ENCODE results near the gene MED13. TPM values are rescaled to one million over a fixed set of nuclear protein-coding genes. Genes with fewer than 3 reads are reported as not detected.

Gene MED13
- total and polyA plus RNA-seq, 2 donors, result 12.0 to 32.0 TPM

DNA sequence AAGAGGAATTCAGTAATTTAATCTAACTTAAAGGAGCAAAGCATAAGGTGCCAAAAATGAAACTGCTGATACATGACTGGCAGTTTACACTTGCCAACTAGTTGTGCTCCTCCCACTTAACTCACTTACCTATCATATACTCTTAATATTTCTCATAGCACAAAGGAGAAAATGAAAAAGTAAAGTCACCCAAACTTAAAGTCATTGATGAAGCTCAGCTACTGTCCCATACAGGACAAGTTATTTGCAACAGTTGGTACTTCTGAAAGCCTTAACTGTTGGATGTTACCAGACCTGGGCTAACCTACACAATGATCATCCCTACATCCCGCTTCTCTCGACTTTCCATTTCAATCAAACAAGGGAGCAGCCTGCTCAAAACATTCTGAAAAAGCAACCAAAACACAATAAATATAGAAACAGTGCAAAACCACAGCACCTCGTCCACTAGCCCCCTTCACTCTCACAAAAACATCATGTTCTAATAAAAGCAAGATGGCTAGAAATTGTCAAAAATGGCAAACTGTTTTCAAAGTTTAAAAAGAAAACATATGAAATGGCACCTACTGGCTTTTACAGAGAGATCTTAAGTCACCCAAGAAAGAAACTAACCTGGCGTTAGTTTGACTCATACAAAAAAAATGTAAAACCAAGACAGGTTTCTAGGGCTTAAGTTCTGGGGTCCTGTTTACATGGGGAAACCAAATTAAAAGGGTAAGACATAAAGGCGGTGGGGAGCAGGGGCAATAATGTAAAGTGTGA is 868 bp downstream of the MED13 start:
- Histone ChIP-seq H3K27ac (ENCODE audit: low read depth in 1 of 2, low read length in 1 of 2) (peak overlapping the region; percentile 90 to 91), H3K4me1 (ENCODE audit: control insufficient read depth in 2 of 2, insufficient read depth in 2 of 2, low read length in 2 of 2) (peaks cover 6 to 9% of the 10 kb centered on the region in 2 donors), H3K27me3 (ENCODE audit: control insufficient read depth in 2 of 2, insufficient read depth in 1 of 2, low read length in 1 of 2) (no peaks in the 10 kb centered on the region), H3K36me3 (ENCODE audit: control insufficient read depth in 2 of 2, insufficient read depth in 2 of 2, low read length in 1 of 2) (peaks cover 0 to 23% of the 10 kb centered on the region in 2 donors), H3K9me3 (ENCODE audit: control insufficient read depth in 2 of 2, insufficient read depth in 1 of 2, low read length in 1 of 2) (no peaks in the 10 kb centered on the region), H3K4me3 (ENCODE audit: low read length in 2 of 2) (peak overlapping the region; percentile 77 to 98)
- 3% methylated on average over 5 of the region's 5 CpGs for WGBS
- DNase-seq (ENCODE audit: low read depth in 6 of 9, low spot score in 9 of 9), result peak in 4 of 9 donors; percentile 34 to 71 (median 48)

DNA sequence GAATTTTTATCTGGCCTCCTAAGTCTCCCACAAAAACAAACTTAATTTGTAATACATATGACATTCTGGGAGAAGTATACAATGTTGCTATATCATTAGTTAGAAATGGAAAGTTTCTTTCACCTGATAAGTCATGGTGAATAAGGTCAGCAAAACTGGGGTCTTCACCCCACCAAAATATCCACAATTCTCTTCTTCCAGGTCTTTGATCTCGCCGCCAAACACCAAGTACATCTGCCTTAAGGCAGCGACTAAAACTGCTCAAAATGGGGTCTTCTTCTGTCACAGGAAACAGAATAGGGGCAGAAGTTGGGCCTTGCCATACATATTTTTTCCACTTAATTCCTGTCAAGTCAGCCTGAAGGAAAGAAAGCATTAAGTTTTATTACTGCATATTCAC is 2.1 kb downstream of the MED13 start:
- WGBS, result 23% methylated on average over 3 of the region's 3 CpGs
- DNase-seq (ENCODE audit: low read depth in 6 of 9, low spot score in 9 of 9), result peak in 4 of 9 donors; percentile 43 to 72 (median 52)
- no peaks in the 10 kb centered on the region for H3K9me3 ChIP-seq (ENCODE audit: control insufficient read depth in 2 of 2, insufficient read depth in 1 of 2, low read length in 1 of 2)
- H3K27ac ChIP-seq (ENCODE audit: low read depth in 1 of 2, low read length in 1 of 2), result peak overlapping the region in 1 of 2 donors; percentile 90
- peaks cover 6 to 9% of the 10 kb centered on the region in 2 donors for H3K4me1 ChIP-seq (ENCODE audit: control insufficient read depth in 2 of 2, insufficient read depth in 2 of 2, low read length in 2 of 2)
- H3K27me3 ChIP-seq (ENCODE audit: control insufficient read depth in 2 of 2, insufficient read depth in 1 of 2, low read length in 1 of 2), result no peaks in the 10 kb centered on the region
- peaks cover 0 to 29% of the 10 kb centered on the region in 2 donors for H3K36me3 ChIP-seq (ENCODE audit: control insufficient read depth in 2 of 2, insufficient read depth in 2 of 2, low read length in 1 of 2)
- H3K4me3 ChIP-seq (ENCODE audit: low read length in 2 of 2), result peak overlapping the region; percentile 47 to 77

GRCh38 chr17:62062302-62062701 is 2.8 kb downstream of the MED13 start:
- Histone ChIP-seq H3K27me3 (ENCODE audit: control insufficient read depth in 2 of 2, insufficient read depth in 1 of 2, low read length in 1 of 2) (no peaks in the 10 kb centered on the region), H3K27ac (ENCODE audit: low read depth in 1 of 2, low read length in 1 of 2) (peak overlapping the region in 1 of 2 donors; percentile 90), H3K4me1 (ENCODE audit: control insufficient read depth in 2 of 2, insufficient read depth in 2 of 2, low read length in 2 of 2) (peaks cover 6 to 9% of the 10 kb centered on the region in 2 donors), H3K4me3 (ENCODE audit: low read length in 2 of 2) (peak overlapping the region; percentile 47 to 77), H3K36me3 (ENCODE audit: control insufficient read depth in 2 of 2, insufficient read depth in 2 of 2, low read length in 1 of 2) (peaks cover 0 to 33% of the 10 kb centered on the region in 2 donors), H3K9me3 (ENCODE audit: control insufficient read depth in 2 of 2, insufficient read depth in 1 of 2, low read length in 1 of 2) (no peaks in the 10 kb centered on the region)
- WGBS, result 59% methylated on average over 1 of the region's 1 CpG
- DNase-seq (ENCODE audit: low read depth in 6 of 9, low spot score in 9 of 9), result no peak

GRCh38 chr17:62059414-62059813 is 5.7 kb downstream of the MED13 start:
- Histone ChIP-seq H3K27me3 (ENCODE audit: control insufficient read depth in 2 of 2, insufficient read depth in 1 of 2, low read length in 1 of 2) (no peaks in the 10 kb centered on the region), H3K4me1 (ENCODE audit: control insufficient read depth in 2 of 2, insufficient read depth in 2 of 2, low read length in 2 of 2) (peaks cover 4 to 6% of the 10 kb centered on the region in 2 donors), H3K36me3 (ENCODE audit: control insufficient read depth in 2 of 2, insufficient read depth in 2 of 2, low read length in 1 of 2) (peaks cover 5 to 52% of the 10 kb centered on the region in 2 donors), H3K27ac (ENCODE audit: low read depth in 1 of 2, low read length in 1 of 2) (no peak overlapping the region), H3K4me3 (ENCODE audit: low read length in 2 of 2) (no peak overlapping the region), H3K9me3 (ENCODE audit: control insufficient read depth in 2 of 2, insufficient read depth in 1 of 2, low read length in 1 of 2) (no peaks in the 10 kb centered on the region)
- DNase-seq (ENCODE audit: low read depth in 6 of 9, low spot score in 9 of 9), result no peak
- over 99% methylated on average over 3 of the region's 3 CpGs for WGBS

- 95% methylated on average over 4 of the region's 4 CpGs for WGBS
- Histone ChIP-seq H3K27me3 (ENCODE audit: control insufficient read depth in 2 of 2, insufficient read depth in 1 of 2, low read length in 1 of 2) (no peaks in the 10 kb centered on the region), H3K27ac (ENCODE audit: low read depth in 1 of 2, low read length in 1 of 2) (no peak overlapping the region), H3K9me3 (ENCODE audit: control insufficient read depth in 2 of 2, insufficient read depth in 1 of 2, low read length in 1 of 2) (no peaks in the 10 kb centered on the region), H3K36me3 (ENCODE audit: control insufficient read depth in 2 of 2, insufficient read depth in 2 of 2, low read length in 1 of 2) (peaks cover 5 to 58% of the 10 kb centered on the region in 2 donors), H3K4me3 (ENCODE audit: low read length in 2 of 2) (no peak overlapping the region), H3K4me1 (ENCODE audit: control insufficient read depth in 2 of 2, insufficient read depth in 2 of 2, low read length in 2 of 2) (peaks cover 4 to 6% of the 10 kb centered on the region in 2 donors)
- DNase-seq (ENCODE audit: low read depth in 6 of 9, low spot score in 9 of 9), result no peak
These were observed 6.5 kb downstream of the MED13 start for GRCh38 chr17:62058611-62059010.

DNA sequence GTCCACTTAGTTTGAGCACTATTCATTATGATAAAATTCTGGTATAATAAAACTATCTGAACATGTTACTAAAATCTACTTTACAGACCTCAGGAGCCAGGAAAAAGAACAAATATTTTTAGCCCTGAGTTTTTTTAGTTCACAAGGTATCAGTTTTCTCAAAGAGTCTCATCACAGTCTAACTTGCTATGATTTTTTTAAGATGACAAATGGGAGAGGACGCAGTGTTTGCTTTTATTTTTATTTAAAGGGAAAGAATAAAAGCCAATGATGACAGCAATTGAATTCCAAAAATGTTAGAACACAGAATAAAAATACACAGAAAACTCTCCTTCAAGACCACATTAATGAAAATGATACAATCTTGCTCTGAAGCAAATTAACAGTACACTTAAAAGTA is 7.4 kb downstream of the MED13 start:
- peaks cover 5 to 60% of the 10 kb centered on the region in 2 donors for H3K36me3 ChIP-seq (ENCODE audit: control insufficient read depth in 2 of 2, insufficient read depth in 2 of 2, low read length in 1 of 2)
- H3K27me3 ChIP-seq (ENCODE audit: control insufficient read depth in 2 of 2, insufficient read depth in 1 of 2, low read length in 1 of 2), result no peaks in the 10 kb centered on the region
- WGBS, result 95% methylated on average over 1 of the region's 1 CpG
- peaks cover 4% of the 10 kb centered on the region in 2 donors for H3K4me1 ChIP-seq (ENCODE audit: control insufficient read depth in 2 of 2, insufficient read depth in 2 of 2, low read length in 2 of 2)
- no peak overlapping the region for H3K4me3 ChIP-seq (ENCODE audit: low read length in 2 of 2)
- DNase-seq (ENCODE audit: low read depth in 6 of 9, low spot score in 9 of 9), result no peak
- no peak overlapping the region for H3K27ac ChIP-seq (ENCODE audit: low read depth in 1 of 2, low read length in 1 of 2)
- H3K9me3 ChIP-seq (ENCODE audit: control insufficient read depth in 2 of 2, insufficient read depth in 1 of 2, low read length in 1 of 2), result no peaks in the 10 kb centered on the region

DNA sequence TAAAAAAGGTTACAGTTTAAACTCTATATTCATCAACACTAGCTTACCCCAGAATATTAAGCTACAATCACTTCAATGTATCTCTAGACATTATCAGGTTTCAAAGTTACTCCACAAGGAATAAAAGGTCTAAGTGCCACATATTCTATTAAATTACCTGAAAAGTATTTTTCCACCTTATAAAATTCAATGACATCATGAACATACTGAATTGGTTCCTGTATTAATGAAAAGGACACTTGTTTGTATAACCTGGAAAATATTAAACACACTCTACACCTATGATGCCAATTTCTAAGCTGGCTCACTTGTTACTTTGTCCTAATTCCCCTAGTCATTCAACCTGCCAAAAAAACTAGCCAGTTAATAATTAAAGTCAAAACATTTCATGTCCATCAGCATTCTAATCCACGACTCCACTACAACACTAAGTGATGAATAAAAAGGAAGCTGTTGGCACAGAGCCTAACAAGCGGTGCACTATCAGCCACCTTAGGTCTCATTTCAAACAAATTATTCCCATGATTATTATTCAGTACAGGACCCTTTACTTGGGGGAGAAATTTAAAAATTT is 12.2 kb downstream of the MED13 start:
- peaks cover 0 to 3% of the 10 kb centered on the region in 2 donors for H3K4me1 ChIP-seq (ENCODE audit: control insufficient read depth in 2 of 2, insufficient read depth in 2 of 2, low read length in 2 of 2)
- no peak overlapping the region for H3K27ac ChIP-seq (ENCODE audit: low read depth in 1 of 2, low read length in 1 of 2)
- DNase-seq (ENCODE audit: low read depth in 6 of 9, low spot score in 9 of 9), result no peak
- no peak overlapping the region for H3K4me3 ChIP-seq (ENCODE audit: low read length in 2 of 2)
- H3K36me3 ChIP-seq (ENCODE audit: control insufficient read depth in 2 of 2, insufficient read depth in 2 of 2, low read length in 1 of 2), result peaks cover 9 to 60% of the 10 kb centered on the region in 2 donors
- no peaks in the 10 kb centered on the region for H3K27me3 ChIP-seq (ENCODE audit: control insufficient read depth in 2 of 2, insufficient read depth in 1 of 2, low read length in 1 of 2)
- H3K9me3 ChIP-seq (ENCODE audit: control insufficient read depth in 2 of 2, insufficient read depth in 1 of 2, low read length in 1 of 2), result no peaks in the 10 kb centered on the region
- WGBS, result 92% methylated on average over 2 of the region's 2 CpGs

DNA sequence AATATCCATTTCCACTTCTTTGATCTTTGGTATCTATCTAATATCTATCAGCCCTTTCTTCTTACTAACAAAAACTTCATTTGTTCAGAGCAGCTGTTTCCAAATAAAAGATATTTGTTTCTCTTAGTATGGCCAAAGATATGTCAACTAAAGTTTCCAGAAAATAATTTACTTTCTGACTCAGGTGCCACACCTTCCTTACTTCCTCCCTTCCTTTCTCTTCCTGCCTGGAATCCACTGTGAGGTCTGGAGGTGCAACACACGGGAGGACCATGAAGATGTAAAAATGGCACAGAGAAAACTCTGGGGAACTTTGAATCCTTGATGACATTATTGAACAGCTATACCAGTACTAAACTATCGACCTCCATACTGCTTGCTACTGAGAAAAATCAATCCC is 14.0 kb downstream of the MED13 start:
- peak overlapping the region; percentile 42 to 75 for H3K27ac ChIP-seq (ENCODE audit: low read depth in 1 of 2, low read length in 1 of 2)
- H3K4me3 ChIP-seq (ENCODE audit: low read length in 2 of 2), result no peak overlapping the region
- no peaks in the 10 kb centered on the region for H3K9me3 ChIP-seq (ENCODE audit: control insufficient read depth in 2 of 2, insufficient read depth in 1 of 2, low read length in 1 of 2)
- peaks cover 0 to 3% of the 10 kb centered on the region in 2 donors for H3K4me1 ChIP-seq (ENCODE audit: control insufficient read depth in 2 of 2, insufficient read depth in 2 of 2, low read length in 2 of 2)
- WGBS, result 95% methylated on average over 2 of the region's 2 CpGs
- H3K27me3 ChIP-seq (ENCODE audit: control insufficient read depth in 2 of 2, insufficient read depth in 1 of 2, low read length in 1 of 2), result no peaks in the 10 kb centered on the region
- peaks cover 17 to 62% of the 10 kb centered on the region in 2 donors for H3K36me3 ChIP-seq (ENCODE audit: control insufficient read depth in 2 of 2, insufficient read depth in 2 of 2, low read length in 1 of 2)
- no peak for DNase-seq (ENCODE audit: low read depth in 6 of 9, low spot score in 9 of 9)

DNA sequence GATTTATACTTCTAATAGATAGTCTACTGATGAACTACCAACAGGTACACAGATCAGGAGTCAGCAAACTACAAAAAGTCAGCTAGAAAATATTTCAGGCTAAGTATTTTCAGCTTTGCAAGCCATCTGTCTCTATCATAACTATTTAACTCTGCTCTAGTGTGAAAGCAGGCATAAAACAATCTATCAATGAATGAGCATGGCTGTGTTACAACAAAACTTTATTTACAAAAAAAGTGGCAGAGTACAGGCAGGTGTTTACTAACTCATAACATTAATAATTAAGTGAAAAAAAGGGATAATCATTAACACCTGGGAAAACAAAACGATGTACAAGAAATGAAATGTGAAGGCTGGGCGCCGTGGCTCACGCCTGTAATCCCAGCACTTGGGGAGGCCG is 15.8 kb downstream of the MED13 start:
- peaks cover 23 to 59% of the 10 kb centered on the region in 2 donors for H3K36me3 ChIP-seq (ENCODE audit: control insufficient read depth in 2 of 2, insufficient read depth in 2 of 2, low read length in 1 of 2)
- WGBS, result 98% methylated on average over 5 of the region's 5 CpGs
- no peaks in the 10 kb centered on the region for H3K9me3 ChIP-seq (ENCODE audit: control insufficient read depth in 2 of 2, insufficient read depth in 1 of 2, low read length in 1 of 2)
- DNase-seq (ENCODE audit: low read depth in 6 of 9, low spot score in 9 of 9), result no peak
- no peak overlapping the region for H3K4me3 ChIP-seq (ENCODE audit: low read length in 2 of 2)
- no peaks in the 10 kb centered on the region for H3K27me3 ChIP-seq (ENCODE audit: control insufficient read depth in 2 of 2, insufficient read depth in 1 of 2, low read length in 1 of 2)
- no peak overlapping the region for H3K27ac ChIP-seq (ENCODE audit: low read depth in 1 of 2, low read length in 1 of 2)
- peaks cover 0 to 3% of the 10 kb centered on the region in 2 donors for H3K4me1 ChIP-seq (ENCODE audit: control insufficient read depth in 2 of 2, insufficient read depth in 2 of 2, low read length in 2 of 2)

Measured in thymus (tissue), 11 donors.